SIG-M5 treated with dmso at 0.1 percent for 504 hours (cell line): ENCODE results near the gene POLR2J.

Source experiments
- DNase-seq: peaks from one replicate; lab custom pipeline; 2025; ENCODE audit not compliant: unreplicated experiment; lab: John Stamatoyannopoulos, UW

Gene POLR2J

GRCh38 chr7:102444961-102445673, 33.6 kb downstream of the POLR2J start:
- no peak for DNase-seq

GRCh38 chr7:102439963-102440795, 38.5 kb downstream of the POLR2J start:
- DNase-seq: peak; percentile 13

GRCh38 chr7:102436118-102436517, 42.6 kb downstream of the POLR2J start:
- no peak for DNase-seq

GRCh38 chr7:102434039-102434486, 44.7 kb downstream of the POLR2J start:
- DNase-seq: no peak

- DNase-seq: peak; percentile 57
Measured at GRCh38 chr7:102433219-102434038, 45.3 kb downstream of the POLR2J start, which contains the start of gene ORAI2. Gene ORAI2 (plus strand): TSS chr7:102433575. CDS start chr7:102438957, 5,382 bp downstream.

GRCh38 chr7:102432442-102433218, 46.1 kb downstream of the POLR2J start:
- no peak for DNase-seq

GRCh38 chr7:102431617-102432298, 47.0 kb downstream of the POLR2J start:
- DNase-seq: peak; percentile 3

GRCh38 chr7:102429141-102429899, 49.4 kb downstream of the POLR2J start:
- DNase-seq: no peak

- peak; percentile 34 for DNase-seq
Measured at GRCh38 chr7:102427019-102427405, 51.7 kb downstream of the POLR2J start.

- peak; percentile 85 for DNase-seq
Measured at GRCh38 chr7:102426268-102427018, 52.3 kb downstream of the POLR2J start.

- DNase-seq: peak; percentile 55
Measured at GRCh38 chr7:102425639-102426267, 53.0 kb downstream of the POLR2J start.

- DNase-seq: no peak
Measured at GRCh38 chr7:102424787-102425218, 53.9 kb downstream of the POLR2J start.

- no peak for DNase-seq
Measured at GRCh38 chr7:102424129-102424551, 54.6 kb downstream of the POLR2J start.
